Measurements from ENCODE around the gene TSPAN9. TPM values are rescaled to one million over a fixed set of nuclear protein-coding genes. Genes with fewer than 3 reads are reported as not detected.

Gene TSPAN9
- total RNA-seq, 1 experiment from 2014 or later, result 7.7 TPM

GRCh38 chr12:3141339-3142321 is 64.5 kb downstream of the TSPAN9 start:
- Histone ChIP-seq H3K36me3 (ENCODE audit: control insufficient read depth, insufficient read depth, low read length) (no peaks in the 10 kb centered on the region), H3K9me3 (ENCODE audit: control insufficient read depth, insufficient read depth, low read depth, low read length) (no peaks in the 10 kb centered on the region), H3K4me3 (ENCODE audit: low read depth in 2 of 2, low read length in 2 of 2) (no peak overlapping the region), H3K27ac (ENCODE audit: low read length) (no peak overlapping the region), H3K27me3 (ENCODE audit: control insufficient read depth, insufficient read depth, low read length) (no peaks in the 10 kb centered on the region), H3K4me1 (ENCODE audit: control insufficient read depth, insufficient read depth, low read length) (no peaks in the 10 kb centered on the region)
- CTCF ChIA-PET, result no interaction called here
- no peak for ATAC-seq
- POLR2A ChIA-PET, result no interaction called here
- intact Hi-C loops (cut with micrococcal nuclease; ENCODE audit: unreplicated experiment) (no loop called here), in situ Hi-C loops (cut with HindIII; ENCODE audit: low pct_unique_long_range_greater_than_20kb, low sequenced_read_pairs) (no loop called here)
- no peak for DNase-seq (ENCODE audit: low read depth, low spot score)
- no TSS peak for BruUV-seq (replicated peaks)
- TF ChIP-seq REST (IDR thresholded peaks at IDR 0.05; ENCODE audit: insufficient read depth in 1 of 2, low read depth in 2 of 2, low read length in 1 of 2) (no peak), TCF7L2 (IDR thresholded peaks at IDR 0.05; ENCODE audit: low read depth, low read length) (no peak), SIN3A (IDR thresholded peaks at IDR 0.05; ENCODE audit: borderline replicate concordance, insufficient read depth, low read depth, low read length) (no peak), CTCF (IDR thresholded peaks at IDR 0.05) (no peak), POLR2AphosphoS5 (IDR thresholded peaks at IDR 0.05; ENCODE audit: low read depth, low read length) (no peak)

- intact Hi-C loops (cut with micrococcal nuclease; ENCODE audit: unreplicated experiment), result no loop called here
- POLR2A ChIA-PET, result no interaction called here
- Histone ChIP-seq H3K36me3 (ENCODE audit: control insufficient read depth, insufficient read depth, low read length) (no peaks in the 10 kb centered on the region), H3K4me3 (ENCODE audit: low read depth in 2 of 2, low read length in 2 of 2) (no peak overlapping the region), H3K4me1 (ENCODE audit: control insufficient read depth, insufficient read depth, low read length) (no peaks in the 10 kb centered on the region), H3K27ac (ENCODE audit: low read length) (no peak overlapping the region), H3K9me3 (ENCODE audit: control insufficient read depth, insufficient read depth, low read depth, low read length) (no peaks in the 10 kb centered on the region), H3K27me3 (ENCODE audit: control insufficient read depth, insufficient read depth, low read length) (no peaks in the 10 kb centered on the region)
- in situ Hi-C loops (cut with HindIII; ENCODE audit: low pct_unique_long_range_greater_than_20kb, low sequenced_read_pairs), result no loop called here
- TF ChIP-seq TCF7L2 (IDR thresholded peaks at IDR 0.05; ENCODE audit: low read depth, low read length), result no peak
- TF ChIP-seq CTCF (IDR thresholded peaks at IDR 0.05), result no peak
- no peak for TF ChIP-seq POLR2AphosphoS5 (IDR thresholded peaks at IDR 0.05; ENCODE audit: low read depth, low read length)
- no peak for TF ChIP-seq SIN3A (IDR thresholded peaks at IDR 0.05; ENCODE audit: borderline replicate concordance, insufficient read depth, low read depth, low read length)
- TF ChIP-seq REST (IDR thresholded peaks at IDR 0.05; ENCODE audit: insufficient read depth in 1 of 2, low read depth in 2 of 2, low read length in 1 of 2), result no peak
- CTCF ChIA-PET, result no interaction called here
- DNase-seq (ENCODE audit: low read depth, low spot score) (no peak), ATAC-seq (no peak)
- no TSS peak for BruUV-seq (replicated peaks)
These were observed 65.2 kb downstream of the TSPAN9 start for GRCh38 chr12:3142386-3142785.
